ENCODE results near the gene ABHD1.
"Not testable (repeated sequence)": the region's sequence is repeated elsewhere in the genome, so short reads cannot be mapped to it uniquely, and the experiment has no call there.

Gene ABHD1

GRCh38 chr2:27171351-27171848 lies 47.8 kb downstream of the ABHD1 start:
- DNase-seq, result no peak

GRCh38 chr2:27174638-27175037 lies 51.0 kb downstream of the ABHD1 start:
- no peak for DNase-seq

GRCh38 chr2:27175330-27175729 lies 51.7 kb downstream of the ABHD1 start:
- DNase-seq, result no peak

- not testable (repeated sequence) for DNase-seq
Observed at GRCh38 chr2:27175781-27176180, 52.2 kb downstream of the ABHD1 start.

GRCh38 chr2:27177441-27178351 lies 54.1 kb downstream of the ABHD1 start:
- no peak for DNase-seq

GRCh38 chr2:27178469-27178868 lies 54.9 kb downstream of the ABHD1 start:
- no peak for DNase-seq

- DNase-seq, result no peak
Observed at GRCh38 chr2:27179344-27180000, 55.9 kb downstream of the ABHD1 start.
